Coronary artery (tissue), 2 donors: Measurements from ENCODE around the gene ATP5MC2.

Experiments used
- DNase-seq: peaks from one replicate; pipeline ENCODE4 v3.0.0-alpha.2; 2017; ENCODE audit warnings: low spot score
- H3K27ac ChIP-seq, 2 donors: fragments of 200-600 bp; sonication (generic); one replicate each; pipeline ENCODE4 v1.5.1; 2016 to 2019
- H3K4me3 ChIP-seq: fragments of 200-600 bp; sonication (generic); 2 replicates; pipeline ENCODE4 v1.5.1; 2016; ENCODE audit warnings: mild to moderate bottlenecking, moderate library complexity
- CTCF ChIP-seq: fragments of 200-600 bp; sonication (generic); IDR thresholded peaks from one replicate; pipeline ENCODE4 v1.5.1; 2019; ENCODE audit warnings: antibody characterized with exemption

ATP5MC2 gene

GRCh38 chr12:53624458-53624857, 51.4 kb downstream of the ATP5MC2 start:
- TF ChIP-seq CTCF: no peak
- DNase-seq: no peak

GRCh38 chr12:53623548-53624385, 52.1 kb downstream of the ATP5MC2 start:
- Histone ChIP-seq H3K4me3 (peak overlapping the region; percentile 73), H3K27ac (peak overlapping the region; percentile 73 to 92)
- TF ChIP-seq CTCF: no peak
- DNase-seq: no peak

More at GRCh38 chr12:53624458-53624857, 51.4 kb downstream of the ATP5MC2 start:
- peak overlapping the region; percentile 73 for H3K4me3 ChIP-seq
- peak overlapping the region; percentile 73 to 92 for H3K27ac ChIP-seq

GRCh38 chr12:53622724-53623123, 53.2 kb downstream of the ATP5MC2 start:
- TF ChIP-seq CTCF: no peak
- H3K27ac ChIP-seq: peak overlapping the region; percentile 30 to 92
- peak overlapping the region; percentile 73 for H3K4me3 ChIP-seq
- DNase-seq: no peak

GRCh38 chr12:53618275-53618674, 57.6 kb downstream of the ATP5MC2 start:
- no peak for TF ChIP-seq CTCF
- no peak for DNase-seq
- peak overlapping the region; percentile 74 for H3K27ac ChIP-seq
- peak overlapping the region; percentile 61 for H3K4me3 ChIP-seq

- no peak for DNase-seq
- TF ChIP-seq CTCF: no peak
- Histone ChIP-seq H3K4me3 (peak overlapping the region; percentile 61), H3K27ac (peak overlapping the region; percentile 74)
Observed at GRCh38 chr12:53617700-53618099, 58.2 kb downstream of the ATP5MC2 start.

- no peak for DNase-seq
- H3K27ac ChIP-seq: peak overlapping the region; percentile 64 to 74
- H3K4me3 ChIP-seq: no peak overlapping the region
- no peak for TF ChIP-seq CTCF
Observed at GRCh38 chr12:53616950-53617349, 58.9 kb downstream of the ATP5MC2 start.
